ENCODE measurements around the gene WASL.
"Not testable (repeated sequence)": the region's sequence is repeated elsewhere in the genome, so short reads cannot be mapped to it uniquely, and the experiment has no call there.

WASL gene

DNA sequence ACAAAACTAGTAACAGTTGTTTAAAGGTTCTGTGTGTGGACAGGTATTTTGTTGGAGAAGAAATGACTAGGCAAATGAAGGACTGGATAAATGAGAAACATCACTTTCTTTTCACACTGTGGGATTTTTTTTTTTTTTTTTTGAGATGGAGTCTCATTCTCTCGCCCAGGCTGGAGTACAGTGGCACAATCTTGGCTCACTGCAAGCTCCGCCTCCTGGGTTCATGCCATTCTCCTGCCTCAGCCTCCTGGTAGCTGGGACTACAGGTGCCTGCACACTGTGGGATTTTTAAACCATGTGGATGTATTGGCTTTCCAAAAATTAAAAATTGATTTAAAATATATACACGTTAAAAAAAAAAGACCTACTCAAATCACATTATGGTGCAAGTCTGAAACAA, 28.3 kb downstream of the WASL start:
- H3K4me3 ChIP-seq (ENCODE audit: insufficient read depth, low read depth, low read length); H3K9me3 ChIP-seq (ENCODE audit: control insufficient read depth, low read length); H3K27me3 ChIP-seq (ENCODE audit: control insufficient read depth, insufficient read depth, low read length, poor library complexity, severe bottlenecking); H3K27ac ChIP-seq (ENCODE audit: insufficient read depth, low read depth, low read length, poor library complexity, severe bottlenecking); H3K36me3 ChIP-seq (ENCODE audit: control insufficient read depth, insufficient read depth, low read length): not testable (repeated sequence)
- peaks cover 13% of the 10 kb centered on the region for H3K4me1 ChIP-seq (ENCODE audit: control insufficient read depth, insufficient read depth, low read length)
- 84 to 93% methylated on average over 3 of the region's 3 CpGs for WGBS, 2 experiments

GRCh38 chr7:123719197-123719721, 29.5 kb downstream of the WASL start:
- 94 to 99% methylated on average over 2 of the region's 2 CpGs for WGBS, 2 experiments
- no peak overlapping the region for H3K27ac ChIP-seq (ENCODE audit: insufficient read depth, low read depth, low read length, poor library complexity, severe bottlenecking)
- peaks cover 6% of the 10 kb centered on the region for H3K4me1 ChIP-seq (ENCODE audit: control insufficient read depth, insufficient read depth, low read length)
- no peaks in the 10 kb centered on the region for H3K9me3 ChIP-seq (ENCODE audit: control insufficient read depth, low read length)
- no peaks in the 10 kb centered on the region for H3K27me3 ChIP-seq (ENCODE audit: control insufficient read depth, insufficient read depth, low read length, poor library complexity, severe bottlenecking)
- no peak overlapping the region for H3K4me3 ChIP-seq (ENCODE audit: insufficient read depth, low read depth, low read length)
- H3K36me3 ChIP-seq (ENCODE audit: control insufficient read depth, insufficient read depth, low read length): no peaks in the 10 kb centered on the region

GRCh38 chr7:123718773-123719172, 30.0 kb downstream of the WASL start:
- H3K27ac ChIP-seq (ENCODE audit: insufficient read depth, low read depth, low read length, poor library complexity, severe bottlenecking): no peak overlapping the region
- no peaks in the 10 kb centered on the region for H3K36me3 ChIP-seq (ENCODE audit: control insufficient read depth, insufficient read depth, low read length)
- H3K27me3 ChIP-seq (ENCODE audit: control insufficient read depth, insufficient read depth, low read length, poor library complexity, severe bottlenecking): no peaks in the 10 kb centered on the region
- H3K4me1 ChIP-seq (ENCODE audit: control insufficient read depth, insufficient read depth, low read length): peaks cover 6% of the 10 kb centered on the region
- WGBS, 2 experiments: 92 to 100% methylated on average over 3 to 4 of the region's 4 CpGs
- no peaks in the 10 kb centered on the region for H3K9me3 ChIP-seq (ENCODE audit: control insufficient read depth, low read length)
- H3K4me3 ChIP-seq (ENCODE audit: insufficient read depth, low read depth, low read length): no peak overlapping the region

DNA sequence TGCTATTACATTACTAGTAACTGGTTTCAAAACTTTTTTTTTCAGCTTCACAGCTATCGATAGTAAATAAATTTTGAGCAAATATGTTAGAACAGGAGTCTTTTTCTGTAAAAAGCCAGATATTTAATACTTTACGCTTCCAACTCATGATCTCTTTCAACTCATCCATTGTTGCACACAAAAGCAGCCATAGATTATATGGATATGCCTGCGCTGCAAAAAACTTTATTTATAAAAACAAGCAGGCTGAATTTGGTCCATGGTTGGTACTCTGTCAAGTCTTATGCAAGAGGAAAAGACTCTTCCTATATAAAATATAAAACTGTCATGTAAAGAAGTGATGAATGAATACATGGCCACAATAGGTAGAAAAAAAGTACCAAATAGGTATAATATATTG, 31.1 kb downstream of the WASL start:
- no peak overlapping the region for H3K4me3 ChIP-seq (ENCODE audit: insufficient read depth, low read depth, low read length)
- no peaks in the 10 kb centered on the region for H3K36me3 ChIP-seq (ENCODE audit: control insufficient read depth, insufficient read depth, low read length)
- H3K27ac ChIP-seq (ENCODE audit: insufficient read depth, low read depth, low read length, poor library complexity, severe bottlenecking): no peak overlapping the region
- H3K27me3 ChIP-seq (ENCODE audit: control insufficient read depth, insufficient read depth, low read length, poor library complexity, severe bottlenecking): no peaks in the 10 kb centered on the region
- WGBS, 2 experiments: 83% methylated on average over 3 of the region's 3 CpGs; no CpG with 5 or more reads in 1 of the 2 experiments
- H3K4me1 ChIP-seq (ENCODE audit: control insufficient read depth, insufficient read depth, low read length): no peaks in the 10 kb centered on the region
- no peaks in the 10 kb centered on the region for H3K9me3 ChIP-seq (ENCODE audit: control insufficient read depth, low read length)

DNA sequence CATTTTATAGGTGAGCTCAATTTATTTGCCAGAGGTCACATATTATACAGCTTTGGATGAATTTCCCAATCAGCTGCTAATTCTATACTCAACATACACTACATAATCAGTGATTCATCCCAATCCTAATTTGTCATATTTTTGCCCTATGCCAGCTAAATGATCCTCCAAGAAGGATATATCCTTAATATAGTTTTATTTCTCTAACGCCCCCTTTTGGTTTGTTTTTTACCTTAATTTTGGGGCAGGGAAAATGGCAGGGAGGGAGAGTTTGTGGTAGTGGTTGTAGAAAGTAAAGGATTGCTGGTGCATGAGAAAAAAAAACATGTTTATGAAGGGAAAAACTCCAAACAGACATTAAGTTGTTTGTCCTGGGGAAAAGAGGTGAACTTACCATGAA, 31.9 kb downstream of the WASL start:
- Histone ChIP-seq H3K4me3 (ENCODE audit: insufficient read depth, low read depth, low read length) (no peak overlapping the region), H3K27ac (ENCODE audit: insufficient read depth, low read depth, low read length, poor library complexity, severe bottlenecking) (no peak overlapping the region), H3K36me3 (ENCODE audit: control insufficient read depth, insufficient read depth, low read length) (no peaks in the 10 kb centered on the region), H3K27me3 (ENCODE audit: control insufficient read depth, insufficient read depth, low read length, poor library complexity, severe bottlenecking) (no peaks in the 10 kb centered on the region), H3K9me3 (ENCODE audit: control insufficient read depth, low read length) (no peaks in the 10 kb centered on the region), H3K4me1 (ENCODE audit: control insufficient read depth, insufficient read depth, low read length) (no peaks in the 10 kb centered on the region)
- 75 to 85% methylated on average over 1 of the region's 1 CpG for WGBS, 2 experiments

DNA sequence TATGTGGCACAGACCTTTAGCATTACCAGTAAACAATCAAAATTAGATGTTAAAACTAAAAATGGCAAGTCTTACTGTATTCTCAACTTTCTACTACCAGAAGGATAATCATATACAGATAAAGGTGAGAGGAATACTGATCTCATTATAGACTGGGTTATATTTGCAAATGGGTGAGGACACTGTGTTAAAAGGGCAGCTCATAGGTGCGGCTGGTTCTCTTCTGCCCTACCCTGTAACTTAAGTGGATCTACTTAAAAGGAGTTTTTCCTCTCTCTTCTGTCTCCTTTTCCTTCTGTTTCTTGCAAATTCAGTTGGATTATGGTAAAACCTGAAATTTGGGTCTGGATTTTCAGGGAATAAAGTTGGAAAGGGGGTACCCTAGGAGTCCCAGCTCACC, 33.0 kb downstream of the WASL start:
- Histone ChIP-seq H3K27ac (ENCODE audit: insufficient read depth, low read depth, low read length, poor library complexity, severe bottlenecking) (no peak overlapping the region), H3K4me1 (ENCODE audit: control insufficient read depth, insufficient read depth, low read length) (no peaks in the 10 kb centered on the region), H3K36me3 (ENCODE audit: control insufficient read depth, insufficient read depth, low read length) (no peaks in the 10 kb centered on the region), H3K9me3 (ENCODE audit: control insufficient read depth, low read length) (no peaks in the 10 kb centered on the region), H3K27me3 (ENCODE audit: control insufficient read depth, insufficient read depth, low read length, poor library complexity, severe bottlenecking) (no peaks in the 10 kb centered on the region), H3K4me3 (ENCODE audit: insufficient read depth, low read depth, low read length) (no peak overlapping the region)
- 48 to 67% methylated on average over 1 of the region's 1 CpG for WGBS, 2 experiments

DNA sequence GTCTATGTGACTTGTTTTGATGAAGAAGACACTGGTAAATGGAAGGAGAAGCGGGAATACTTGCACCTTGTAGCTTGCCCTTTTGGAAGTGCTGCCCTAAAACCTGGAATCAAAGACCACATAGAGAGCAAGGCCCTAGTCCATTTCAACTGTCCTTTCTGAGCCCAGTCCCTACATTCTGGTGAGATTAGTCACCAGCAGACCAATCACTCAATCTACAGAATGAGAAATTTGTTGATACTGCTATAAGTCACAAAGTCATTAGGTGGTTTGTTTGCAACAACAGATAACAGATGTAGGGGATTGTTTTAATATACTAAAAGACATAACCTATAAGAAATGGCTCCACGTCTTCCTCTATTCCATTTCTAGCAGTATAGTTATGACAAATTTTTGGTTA, 33.6 kb downstream of the WASL start:
- H3K36me3 ChIP-seq (ENCODE audit: control insufficient read depth, insufficient read depth, low read length): no peaks in the 10 kb centered on the region
- 93 to 96% methylated on average over 2 of the region's 2 CpGs for WGBS, 2 experiments
- no peak overlapping the region for H3K4me3 ChIP-seq (ENCODE audit: insufficient read depth, low read depth, low read length)
- H3K27ac ChIP-seq (ENCODE audit: insufficient read depth, low read depth, low read length, poor library complexity, severe bottlenecking): no peak overlapping the region
- H3K27me3 ChIP-seq (ENCODE audit: control insufficient read depth, insufficient read depth, low read length, poor library complexity, severe bottlenecking): no peaks in the 10 kb centered on the region
- H3K9me3 ChIP-seq (ENCODE audit: control insufficient read depth, low read length): no peaks in the 10 kb centered on the region
- H3K4me1 ChIP-seq (ENCODE audit: control insufficient read depth, insufficient read depth, low read length): no peaks in the 10 kb centered on the region

DNA sequence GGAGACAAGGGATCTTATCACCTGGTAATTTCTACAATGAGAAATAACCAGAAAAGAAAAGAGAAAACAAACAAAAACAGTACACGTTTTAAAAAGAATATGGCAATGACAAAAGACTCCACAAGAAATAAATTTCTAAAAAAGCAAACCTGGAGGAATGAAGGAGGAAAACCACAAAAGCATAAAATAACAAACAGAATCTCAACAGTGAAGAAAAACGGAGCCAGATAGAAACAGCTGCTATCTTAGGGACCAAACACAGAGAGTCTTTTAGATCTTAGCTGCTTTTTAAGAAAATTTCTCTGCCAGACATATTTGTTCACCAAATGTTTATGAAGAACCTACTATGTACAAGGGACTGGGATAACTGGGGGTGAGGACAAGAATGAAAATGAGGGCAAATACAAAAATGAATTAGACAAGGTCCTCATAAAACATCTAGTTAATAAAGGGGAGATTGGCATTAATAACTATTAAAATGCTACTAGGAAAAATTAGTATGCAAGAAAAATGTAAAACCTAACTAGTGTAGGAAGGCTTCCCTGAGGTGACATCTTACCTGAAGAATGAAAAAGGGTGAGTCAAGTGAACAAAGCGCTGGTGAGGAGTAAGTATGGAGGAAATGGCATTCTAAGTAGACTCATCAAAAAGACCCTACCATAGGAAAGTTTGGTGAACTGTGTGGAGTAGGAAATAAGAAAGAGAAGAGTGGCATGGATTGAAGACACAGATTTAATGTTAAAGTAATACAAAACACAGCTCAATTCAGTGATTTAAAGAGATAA, 34.3 kb downstream of the WASL start:
- Histone ChIP-seq H3K27ac (ENCODE audit: insufficient read depth, low read depth, low read length, poor library complexity, severe bottlenecking) (no peak overlapping the region), H3K9me3 (ENCODE audit: control insufficient read depth, low read length) (no peaks in the 10 kb centered on the region), H3K4me1 (ENCODE audit: control insufficient read depth, insufficient read depth, low read length) (no peaks in the 10 kb centered on the region), H3K36me3 (ENCODE audit: control insufficient read depth, insufficient read depth, low read length) (no peaks in the 10 kb centered on the region), H3K4me3 (ENCODE audit: insufficient read depth, low read depth, low read length) (no peak overlapping the region), H3K27me3 (ENCODE audit: control insufficient read depth, insufficient read depth, low read length, poor library complexity, severe bottlenecking) (no peaks in the 10 kb centered on the region)
- WGBS, 2 experiments: 80 to 93% methylated on average over 2 to 3 of the region's 3 CpGs

DNA sequence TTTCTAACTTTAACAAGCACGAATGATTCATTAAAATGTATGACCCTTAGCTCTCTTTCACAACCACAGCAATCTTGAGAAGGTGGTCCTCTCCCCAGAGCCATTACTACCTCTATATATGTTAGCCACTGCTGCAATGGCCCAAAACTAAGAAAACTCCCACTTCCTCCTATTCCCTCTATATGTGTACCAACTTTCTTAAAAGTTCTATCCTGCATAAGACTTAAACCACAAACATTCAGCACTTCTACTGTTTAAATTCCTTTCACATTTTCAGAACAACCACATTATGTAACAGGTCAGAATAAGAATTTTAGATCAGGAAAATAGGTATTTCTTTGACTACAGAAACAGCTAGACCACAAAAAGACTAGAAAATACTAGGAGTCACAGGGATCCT, 36.2 kb downstream of the WASL start:
- Histone ChIP-seq H3K27ac (ENCODE audit: insufficient read depth, low read depth, low read length, poor library complexity, severe bottlenecking) (no peak overlapping the region), H3K9me3 (ENCODE audit: control insufficient read depth, low read length) (no peaks in the 10 kb centered on the region), H3K36me3 (ENCODE audit: control insufficient read depth, insufficient read depth, low read length) (peaks cover 4% of the 10 kb centered on the region), H3K27me3 (ENCODE audit: control insufficient read depth, insufficient read depth, low read length, poor library complexity, severe bottlenecking) (no peaks in the 10 kb centered on the region), H3K4me1 (ENCODE audit: control insufficient read depth, insufficient read depth, low read length) (no peaks in the 10 kb centered on the region), H3K4me3 (ENCODE audit: insufficient read depth, low read depth, low read length) (no peak overlapping the region)
- 88 to 100% methylated on average over 1 of the region's 1 CpG for WGBS, 2 experiments

DNA sequence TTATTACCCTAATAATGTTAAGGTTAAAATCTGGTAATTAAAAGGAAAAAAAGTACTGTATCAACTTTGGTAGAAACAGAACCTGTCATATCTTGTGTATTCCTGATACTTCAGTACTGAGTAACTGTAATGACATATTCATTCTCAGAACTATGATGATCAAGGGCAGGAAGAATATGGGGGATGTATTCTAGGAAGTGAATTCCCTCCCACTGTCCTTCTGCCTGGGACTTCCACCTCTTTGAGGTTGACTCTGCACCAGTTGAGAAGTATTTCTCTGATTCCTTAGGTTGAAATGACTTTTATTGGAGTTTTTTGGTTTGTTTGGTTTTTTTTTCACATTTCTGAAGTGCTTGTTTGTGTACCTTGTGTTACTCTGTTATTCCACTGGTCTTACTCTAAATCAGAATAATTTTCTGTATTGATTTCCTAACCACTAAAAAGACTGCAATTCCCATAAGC, 36.9 kb downstream of the WASL start:
- H3K27ac ChIP-seq (ENCODE audit: insufficient read depth, low read depth, low read length, poor library complexity, severe bottlenecking): no peak overlapping the region
- H3K27me3 ChIP-seq (ENCODE audit: control insufficient read depth, insufficient read depth, low read length, poor library complexity, severe bottlenecking): no peaks in the 10 kb centered on the region
- no peaks in the 10 kb centered on the region for H3K4me1 ChIP-seq (ENCODE audit: control insufficient read depth, insufficient read depth, low read length)
- H3K9me3 ChIP-seq (ENCODE audit: control insufficient read depth, low read length): no peaks in the 10 kb centered on the region
- H3K4me3 ChIP-seq (ENCODE audit: insufficient read depth, low read depth, low read length): no peak overlapping the region
- H3K36me3 ChIP-seq (ENCODE audit: control insufficient read depth, insufficient read depth, low read length): peaks cover 5% of the 10 kb centered on the region
